Right lobe of liver (tissue), 6 donors: ENCODE data around the gene CADPS. TPM values are rescaled to one million over a fixed set of nuclear protein-coding genes. Genes with fewer than 3 reads are reported as not detected.

ENCODE experiments used
- ATAC-seq, 4 donors: fragments of 200-7000 bp; cut with Tn5 transposase; one replicate each; pipeline ENCODE4 v1.9.1; 2020; ENCODE audit warnings: mild to moderate bottlenecking in 4 of 4, moderate library complexity in 4 of 4
- DNase-seq, 3 donors: peaks; one replicate each; pipeline ENCODE4 v3.0.0-alpha.2; 2020
- H3K27ac ChIP-seq, 3 donors: fragments of 200-600 bp; one replicate each; pipeline ENCODE4 v1.8.0; 2022
- H3K27me3 ChIP-seq, 2 donors: fragments of 200-600 bp; one replicate each; pipeline ENCODE4 v1.8.0; 2022
- H3K36me3 ChIP-seq, 4 donors: fragments of 200-600 bp; sonication (generic) in 1 of 4; one replicate each; pipeline versions ENCODE4 v1.5.1 to v1.8.0; 2017 to 2022; ENCODE audit warnings: control low read depth in 1 of 4
- H3K4me1 ChIP-seq, 4 donors: fragments of 200-600 bp; sonication (generic) in 1 of 4; one replicate each; pipeline versions ENCODE4 v1.5.1 to v1.8.0; 2017 to 2022; ENCODE audit warnings: control low read depth in 1 of 4
- H3K4me3 ChIP-seq, 3 donors: fragments of 200-600 bp; one replicate each; pipeline ENCODE4 v1.8.0; 2022
- H3K9me3 ChIP-seq, 4 donors: fragments of 200-600 bp; sonication (generic) in 1 of 4; one replicate each; pipeline versions ENCODE4 v1.5.1 to v1.8.0; 2017 to 2022; ENCODE audit warnings: control low read depth in 1 of 4
- POLR2A ChIP-seq: fragments of 450-650 bp; IDR thresholded peaks from one replicate; pipeline ENCODE4 v1.6.1; 2017; ENCODE audit warnings: antibody characterized with exemption, mild to moderate bottlenecking
- WGBS: methylation state at CpG from one replicate; pipeline ENCODE4 v1.1.6; 2018; ENCODE audit warnings: low coverage, low lambda C conversion rate; ENCODE audit not compliant: insufficient coverage; ENCODE audit errors: missing lambda C conversion rate; 5-methylcytosine and 5-hydroxymethylcytosine counted together
- intact Hi-C, 2 donors: fragments of 100-400 bp; cut with DNase I; formaldehyde crosslinking; loops; one replicate each; pipeline versions ENCODE4 v1.11.2 to v1.14.1; 2022
- total RNA-seq, 6 experiments: library from RNA; depleted of rRNA in 2 of 6; stranded (reverse); fragments of >200 nt in 2 of 6; fragmentation: NEBNext Ultra II Directional in 3 of 6; extraction: Animal tissue kit (Norgen Biotek cat#: 25700) in 3 of 6; gene quantifications; one replicate each; pipeline versions ENCODE4 v1.1.0 to v1.2.4, GENCODE V29; 2016 to 2023
- TF ChIP-seq, protein P1 (sequence below), 4 donors: fragments of 200-600 bp in 3 of 4; fragments of 450-650 bp in 1 of 4; IDR thresholded peaks; one replicate each; pipeline versions ENCODE4 v1.5.1 to v1.8.0; 2016 to 2022; ENCODE audit warnings: antibody characterized with exemption in 4 of 4, mild to moderate bottlenecking in 2 of 4
- donor health status: DM: no; HTN: yes; CAD: no.
- donor health status: DM: no; HTN: no; CAD: no.
- donor health status: DM: no; HTN: no; CAD: no.
- donor health status: DM: no; HTN: yes; CAD: no.
- donor health status: DM: no; HTN: yes; CAD: no.

The CADPS gene
- total RNA-seq, 6 experiments from 2014 or later, result 0.06 to 0.98 TPM; not detected in 4

DNA sequence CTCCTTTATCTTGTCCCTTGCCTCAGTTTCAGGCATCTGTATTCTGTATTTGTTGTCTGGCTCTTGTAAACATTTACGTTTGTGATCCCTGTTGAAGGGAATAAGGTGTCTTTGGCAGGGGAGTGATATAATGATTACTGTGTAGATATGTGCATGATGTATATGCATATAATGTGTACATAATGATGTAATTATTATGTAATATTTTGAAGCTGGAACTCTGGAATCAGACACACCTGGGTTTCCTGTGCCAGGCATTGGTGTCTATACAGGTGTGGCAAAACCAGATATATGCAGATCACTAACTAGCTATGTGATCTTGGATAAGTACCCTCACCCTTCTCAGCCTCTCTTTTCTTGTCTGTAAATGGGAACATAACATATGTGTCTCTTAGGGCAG, 260.7 kb downstream of the CADPS start:
- 53% methylated on average over 1 of the region's 1 CpG for WGBS
- no peak for ATAC-seq
- TF ChIP-seq, protein P1, sequence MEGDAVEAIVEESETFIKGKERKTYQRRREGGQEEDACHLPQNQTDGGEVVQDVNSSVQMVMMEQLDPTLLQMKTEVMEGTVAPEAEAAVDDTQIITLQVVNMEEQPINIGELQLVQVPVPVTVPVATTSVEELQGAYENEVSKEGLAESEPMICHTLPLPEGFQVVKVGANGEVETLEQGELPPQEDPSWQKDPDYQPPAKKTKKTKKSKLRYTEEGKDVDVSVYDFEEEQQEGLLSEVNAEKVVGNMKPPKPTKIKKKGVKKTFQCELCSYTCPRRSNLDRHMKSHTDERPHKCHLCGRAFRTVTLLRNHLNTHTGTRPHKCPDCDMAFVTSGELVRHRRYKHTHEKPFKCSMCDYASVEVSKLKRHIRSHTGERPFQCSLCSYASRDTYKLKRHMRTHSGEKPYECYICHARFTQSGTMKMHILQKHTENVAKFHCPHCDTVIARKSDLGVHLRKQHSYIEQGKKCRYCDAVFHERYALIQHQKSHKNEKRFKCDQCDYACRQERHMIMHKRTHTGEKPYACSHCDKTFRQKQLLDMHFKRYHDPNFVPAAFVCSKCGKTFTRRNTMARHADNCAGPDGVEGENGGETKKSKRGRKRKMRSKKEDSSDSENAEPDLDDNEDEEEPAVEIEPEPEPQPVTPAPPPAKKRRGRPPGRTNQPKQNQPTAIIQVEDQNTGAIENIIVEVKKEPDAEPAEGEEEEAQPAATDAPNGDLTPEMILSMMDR (IDR thresholded peaks at IDR 0.05), result no peak
- no peak for TF ChIP-seq POLR2A

DNA sequence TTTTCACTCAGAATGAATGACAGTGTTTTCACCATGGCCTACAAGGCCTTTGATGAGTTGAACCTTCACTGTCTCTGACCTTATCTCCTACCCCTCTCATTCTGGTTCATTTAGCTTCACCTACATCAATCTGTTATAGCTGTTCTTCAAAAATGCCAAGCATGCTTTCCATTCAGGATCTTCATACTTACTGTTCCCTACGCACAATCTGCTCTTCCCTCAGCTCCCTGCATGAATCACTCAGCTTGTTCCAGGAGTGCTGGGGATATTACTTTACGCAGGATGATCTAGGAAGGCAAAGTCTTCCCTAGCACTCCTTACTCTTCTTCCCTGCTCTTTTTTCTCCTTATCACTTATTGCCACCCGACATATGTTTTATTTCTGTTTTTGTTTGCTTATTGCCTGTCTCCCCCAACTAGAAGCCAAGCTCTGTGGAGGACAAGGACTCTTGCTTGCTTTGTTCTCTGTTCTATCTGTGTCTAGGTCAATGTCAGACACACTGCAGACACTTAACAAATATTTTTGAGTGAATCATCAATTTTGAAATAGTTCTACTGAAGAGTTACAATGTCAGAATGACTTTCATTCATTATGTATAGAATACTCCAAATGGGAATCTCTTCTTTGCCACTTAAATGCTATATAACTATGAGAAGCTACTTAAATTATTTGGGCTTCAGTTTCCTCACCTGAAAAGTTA, 263.5 kb downstream of the CADPS start:
- no peak for ATAC-seq
- no peak for DNase-seq
- Histone ChIP-seq H3K36me3 (no peaks in the 10 kb centered on the region), H3K27me3 (no peaks in the 10 kb centered on the region), H3K9me3 (no peaks in the 10 kb centered on the region), H3K4me1 (no peaks in the 10 kb centered on the region), H3K27ac (no peak overlapping the region), H3K4me3 (no peak overlapping the region)
- intact Hi-C loops, result no loop called here
- TF ChIP-seq, protein P1 (IDR thresholded peaks at IDR 0.05), result no peak
- no peak for TF ChIP-seq POLR2A
- 74% methylated on average over 3 of the region's 3 CpGs for WGBS

More for the DNA sequence above, 260.7 kb downstream of the CADPS start:
- DNase-seq, result no peak
- intact Hi-C loops, result no loop called here
- Histone ChIP-seq H3K27me3 (no peaks in the 10 kb centered on the region), H3K4me3 (no peak overlapping the region), H3K9me3 (no peaks in the 10 kb centered on the region), H3K36me3 (no peaks in the 10 kb centered on the region), H3K27ac (no peak overlapping the region), H3K4me1 (no peaks in the 10 kb centered on the region)

DNA sequence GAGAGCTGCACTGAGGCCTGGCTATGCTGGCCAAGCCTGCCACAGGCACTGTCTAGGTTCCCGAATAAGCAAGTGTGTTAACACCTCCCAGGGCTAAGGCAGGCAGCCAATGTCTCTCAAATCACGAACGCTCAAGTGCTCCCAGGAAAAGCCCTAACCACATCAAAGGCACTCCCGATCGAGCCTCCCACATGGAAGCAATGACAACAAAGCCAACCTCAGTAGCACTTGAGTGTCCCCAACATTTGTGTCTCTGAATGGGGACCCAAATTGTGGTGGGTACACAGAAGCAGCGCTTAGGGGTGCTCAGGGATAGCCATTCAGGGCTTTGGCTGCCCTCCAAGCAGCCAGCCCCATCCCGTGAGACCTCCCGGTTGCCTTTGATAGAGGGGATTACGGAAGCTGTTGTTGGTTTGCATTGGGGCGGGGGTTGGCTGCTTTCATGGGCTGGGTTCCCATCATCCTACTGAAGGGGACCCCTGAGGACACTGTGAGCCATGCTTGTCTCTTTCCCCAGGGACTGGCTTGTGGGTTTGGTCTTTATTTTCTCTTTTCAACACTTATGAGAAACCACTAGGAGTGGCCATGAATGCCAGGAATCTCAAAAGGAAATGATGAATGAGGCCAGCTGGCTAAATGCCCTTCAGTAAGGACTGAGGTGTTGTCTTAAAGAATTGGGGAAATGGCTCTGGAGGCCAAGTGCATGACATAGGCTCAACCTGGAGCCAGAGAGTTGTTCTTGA, 267.8 kb downstream of the CADPS start:
- 87% methylated on average over 5 of the region's 10 CpGs for WGBS
- H3K4me1 ChIP-seq, result no peaks in the 10 kb centered on the region

DNA sequence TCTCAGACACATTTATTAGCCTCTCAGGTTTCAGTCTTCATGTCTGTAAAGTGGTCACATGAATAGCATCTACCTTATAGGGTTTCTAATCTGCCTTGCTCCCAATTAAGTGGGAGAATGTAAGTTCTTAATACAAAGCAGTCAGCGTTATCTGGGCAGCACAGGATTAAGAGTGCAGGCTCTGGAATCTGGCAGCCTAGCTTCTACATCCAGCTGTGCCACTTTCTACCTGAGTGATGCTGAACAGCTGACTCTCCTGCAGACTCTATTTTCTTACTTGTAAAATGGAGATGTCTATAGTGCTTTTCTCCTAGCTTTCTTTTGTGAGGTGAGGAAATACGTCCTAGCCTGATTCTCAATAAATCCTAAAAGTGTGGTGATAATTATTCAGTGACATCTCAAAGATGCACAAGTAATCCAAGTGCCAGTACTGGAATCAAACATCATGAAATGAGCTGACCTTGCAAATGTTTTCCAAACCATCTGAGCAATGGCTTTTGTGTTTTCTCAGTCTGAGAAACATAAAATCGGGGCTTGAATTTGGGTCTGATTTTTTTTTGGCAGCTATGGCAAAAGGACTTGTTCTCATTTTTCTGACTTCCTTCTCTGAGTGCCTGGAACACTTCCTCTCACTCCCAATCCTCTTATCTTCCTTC, 269.7 kb downstream of the CADPS start:
- Histone ChIP-seq H3K27ac (no peak overlapping the region), H3K4me1 (no peaks in the 10 kb centered on the region), H3K27me3 (no peaks in the 10 kb centered on the region), H3K9me3 (no peaks in the 10 kb centered on the region), H3K4me3 (no peak overlapping the region), H3K36me3 (no peaks in the 10 kb centered on the region)
- DNase-seq (no peak), ATAC-seq (no peak)
- 21% methylated on average over 3 of the region's 3 CpGs for WGBS
- TF ChIP-seq, protein P1 (IDR thresholded peaks at IDR 0.05), result no peak
- TF ChIP-seq POLR2A, result no peak
- intact Hi-C loops, result no loop called here

More for the DNA sequence above, 267.8 kb downstream of the CADPS start:
- Histone ChIP-seq H3K9me3 (no peaks in the 10 kb centered on the region), H3K27me3 (no peaks in the 10 kb centered on the region), H3K4me3 (no peak overlapping the region), H3K36me3 (no peaks in the 10 kb centered on the region), H3K27ac (no peak overlapping the region)
- no peak for DNase-seq
- no peak for TF ChIP-seq POLR2A
- TF ChIP-seq, protein P1 (IDR thresholded peaks at IDR 0.05), result no peak
- no peak for ATAC-seq
- intact Hi-C loops, result no loop called here
